KMS-11 (cell line): ENCODE data around the gene STAMBPL1.

Source experiments
- H2AFZ ChIP-seq: fragments of 200-600 bp; sonication (generic); 2 replicates; pipeline ENCODE4 v1.6.1; 2016; ENCODE audit warnings: antibody characterized with exemption, mixed run types, low read depth
- H3K27ac ChIP-seq: fragments of 200-600 bp; sonication (generic); 2 replicates; pipeline ENCODE4 v1.6.1; 2016; ENCODE audit warnings: mild to moderate bottlenecking, mixed run types
- H3K27me3 ChIP-seq: fragments of 200-600 bp; sonication (generic); 2 replicates; pipeline ENCODE4 v1.6.1; 2017; ENCODE audit warnings: mild to moderate bottlenecking, low read depth, mixed run types, moderate library complexity; ENCODE audit not compliant: insufficient read depth
- H3K36me3 ChIP-seq: fragments of 200-600 bp; sonication (generic); 2 replicates; pipeline ENCODE4 v1.6.1; 2017; ENCODE audit warnings: mild to moderate bottlenecking, mixed run types; ENCODE audit not compliant: insufficient read depth
- H3K4me1 ChIP-seq: fragments of 200-600 bp; sonication (generic); 2 replicates; pipeline ENCODE4 v1.6.1; 2016; ENCODE audit warnings: mild to moderate bottlenecking, low read depth, mixed run types; ENCODE audit not compliant: poor library complexity, severe bottlenecking
- H3K4me2 ChIP-seq: fragments of 200-600 bp; sonication (generic); 2 replicates; pipeline ENCODE4 v1.7.0; 2016; ENCODE audit warnings: mild to moderate bottlenecking, mixed run types
- H3K4me3 ChIP-seq: fragments of 200-600 bp; sonication (generic); IDR thresholded peaks from 2 replicates; pipeline ENCODE4 v1.6.1; 2017; ENCODE audit warnings: low read depth, low read length, mixed read lengths; ENCODE audit not compliant: insufficient read depth
- H3K79me2 ChIP-seq: fragments of 200-600 bp; sonication (generic); 2 replicates; pipeline ENCODE4 v1.6.1; 2016; ENCODE audit warnings: low read depth, mixed run types; ENCODE audit not compliant: insufficient read depth
- H3K9ac ChIP-seq: fragments of 200-600 bp; sonication (generic); 2 replicates; pipeline ENCODE4 v1.6.1; 2016; ENCODE audit warnings: mild to moderate bottlenecking, mixed run types
- H4K20me1 ChIP-seq: fragments of 200-600 bp; sonication (generic); 2 replicates; pipeline ENCODE4 v1.6.1; 2016; ENCODE audit warnings: mild to moderate bottlenecking, mixed run types; ENCODE audit not compliant: insufficient read depth
- CTCF ChIP-seq: fragments of 200-600 bp; sonication (generic); conservative IDR thresholded peaks from 2 replicates; pipeline ENCODE4 v1.6.1; 2017; ENCODE audit warnings: low read depth, mild to moderate bottlenecking, antibody characterized with exemption, low read length, moderate library complexity, mixed read lengths

Gene STAMBPL1

GRCh38 chr10:88893611-88894010 lies 13.6 kb downstream of the STAMBPL1 start:
- H3K27me3 ChIP-seq: no peaks in the 10 kb centered on the region
- no peaks in the 10 kb centered on the region for H3K79me2 ChIP-seq
- no peak for TF ChIP-seq CTCF
- H2AFZ ChIP-seq: no peak overlapping the region
- no peaks in the 10 kb centered on the region for H3K36me3 ChIP-seq
- H3K27ac ChIP-seq: no peak overlapping the region
- H4K20me1 ChIP-seq: no peaks in the 10 kb centered on the region
- H3K4me3 ChIP-seq: no peak overlapping the region
- H3K4me1 ChIP-seq: no peaks in the 10 kb centered on the region
- no peak overlapping the region for H3K9ac ChIP-seq
- H3K4me2 ChIP-seq: no peak overlapping the region

- no peaks in the 10 kb centered on the region for H3K36me3 ChIP-seq
- H3K4me2 ChIP-seq: no peak overlapping the region
- no peak overlapping the region for H3K9ac ChIP-seq
- no peaks in the 10 kb centered on the region for H3K4me1 ChIP-seq
- no peak for TF ChIP-seq CTCF
- no peaks in the 10 kb centered on the region for H3K79me2 ChIP-seq
- no peaks in the 10 kb centered on the region for H4K20me1 ChIP-seq
- H2AFZ ChIP-seq: no peak overlapping the region
- no peaks in the 10 kb centered on the region for H3K27me3 ChIP-seq
- no peak overlapping the region for H3K27ac ChIP-seq
- H3K4me3 ChIP-seq: no peak overlapping the region
Measured at GRCh38 chr10:88895250-88895649, 15.2 kb downstream of the STAMBPL1 start.

- Histone ChIP-seq H3K4me1 (no peaks in the 10 kb centered on the region), H3K27me3 (no peaks in the 10 kb centered on the region), H2AFZ (no peak overlapping the region), H3K79me2 (no peaks in the 10 kb centered on the region), H4K20me1 (no peaks in the 10 kb centered on the region), H3K36me3 (no peaks in the 10 kb centered on the region), H3K9ac (no peak overlapping the region), H3K4me3 (no peak overlapping the region), H3K4me2 (no peak overlapping the region), H3K27ac (no peak overlapping the region)
- TF ChIP-seq CTCF: no peak
Measured at GRCh38 chr10:88896372-88896993, 16.4 kb downstream of the STAMBPL1 start.

GRCh38 chr10:88896994-88897853 lies 17.2 kb downstream of the STAMBPL1 start:
- Histone ChIP-seq H3K36me3 (no peaks in the 10 kb centered on the region), H3K4me3 (no peak overlapping the region), H3K79me2 (no peaks in the 10 kb centered on the region), H3K27ac (no peak overlapping the region), H3K9ac (no peak overlapping the region), H3K27me3 (no peaks in the 10 kb centered on the region), H3K4me1 (no peaks in the 10 kb centered on the region), H4K20me1 (no peaks in the 10 kb centered on the region), H2AFZ (no peak overlapping the region), H3K4me2 (no peak overlapping the region)
- no peak for TF ChIP-seq CTCF
